GM12875 (cell line): ENCODE measurements around the gene DNAJA1.
"Not testable (repeated sequence)": the region's sequence is repeated elsewhere in the genome, so short reads cannot be mapped to it uniquely, and the experiment has no call there.

Source experiments
- H3K4me3 ChIP-seq: one replicate; pipeline ENCODE4 v1.5.1; 2011; ENCODE audit warnings: low read depth, low read length, control low read depth
- CTCF ChIP-seq: IDR thresholded peaks from 2 replicates; pipeline ENCODE4 v1.5.1; 2011; ENCODE audit warnings: low read depth, mild to moderate bottlenecking, control low read depth, inconsistent platforms, low read length, moderate library complexity, borderline replicate concordance; ENCODE audit not compliant: insufficient read depth

DNAJA1 gene

GRCh38 chr9:33024966-33025571 lies at the start of gene DNAJA1:
Gene DNAJA1, plus strand, starts transcription at chr9:33025273. Its CDS starts 1,212 bp downstream, at chr9:33026485.
- TF ChIP-seq CTCF, result no peak
- H3K4me3 ChIP-seq, result peak within 1 kb of the TSS; percentile 100

GRCh38 chr9:32978051-32978450 lies 47.0 kb upstream of the DNAJA1 start:
- no peak overlapping the region for H3K4me3 ChIP-seq
- no peak for TF ChIP-seq CTCF

- no peak overlapping the region for H3K4me3 ChIP-seq
- TF ChIP-seq CTCF, result no peak
These were observed 38.1 kb upstream of the DNAJA1 start for GRCh38 chr9:32986971-32987370.

- no peak for TF ChIP-seq CTCF
- no peak overlapping the region for H3K4me3 ChIP-seq
These were observed 35.4 kb upstream of the DNAJA1 start for GRCh38 chr9:32989660-32990059.

- TF ChIP-seq CTCF, result no peak
- no peak overlapping the region for H3K4me3 ChIP-seq
These were observed 33.0 kb upstream of the DNAJA1 start for GRCh38 chr9:32991897-32992594.

GRCh38 chr9:32992595-32993238 lies 32.4 kb upstream of the DNAJA1 start:
- no peak for TF ChIP-seq CTCF
- H3K4me3 ChIP-seq, result no peak overlapping the region

GRCh38 chr9:33000682-33001055 lies 24.4 kb upstream of the DNAJA1 start:
- H3K4me3 ChIP-seq, result peak overlapping the region; percentile 86

- not testable (repeated sequence) for H3K4me3 ChIP-seq
These were observed 19.7 kb upstream of the DNAJA1 start for GRCh38 chr9:33005335-33005734.
